Measurements from ENCODE around the gene WFIKKN2.

Gene WFIKKN2

DNA sequence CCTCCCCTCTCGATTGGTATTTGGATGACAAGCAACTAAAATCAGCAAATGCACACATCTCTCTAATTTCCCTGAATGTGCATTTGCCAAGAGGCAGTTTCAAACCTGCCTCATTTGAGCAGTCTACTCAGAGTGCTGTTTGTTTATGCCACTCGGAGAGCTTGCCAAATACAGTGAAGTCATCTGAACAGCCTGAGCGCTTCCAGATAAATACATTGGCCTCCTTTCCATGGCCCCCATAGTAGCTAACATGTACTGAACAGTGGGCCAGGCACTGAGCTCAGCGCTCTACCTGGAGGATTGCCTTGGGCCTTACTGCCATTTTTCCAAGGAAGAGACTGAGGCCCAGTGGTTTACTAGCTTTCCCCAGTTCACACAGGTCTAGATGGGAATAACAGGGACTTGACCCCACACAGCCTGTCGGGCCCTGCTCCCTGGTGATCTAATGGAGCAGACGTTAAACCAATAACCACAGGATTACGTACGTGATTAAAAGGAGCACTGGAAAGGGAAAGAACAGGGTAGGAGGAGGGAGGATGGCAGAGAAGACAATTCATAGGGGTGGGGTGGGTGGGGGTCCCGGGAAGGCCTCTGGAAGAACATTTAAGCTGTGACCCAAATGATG, 49.3 kb upstream of the WFIKKN2 start (continued):
- TF ChIP-seq ZNF114 (tag by site-specific recombination; IDR thresholded peaks at IDR 0.05) = no peak
- TF ChIP-seq ZNF155 (tag by site-specific recombination; IDR thresholded peaks at IDR 0.05) = no peak
- TF ChIP-seq ZNF785 (tag by site-specific recombination; IDR thresholded peaks at IDR 0.05) = no peak
- TF ChIP-seq ZNF510 (tag by site-specific recombination; IDR thresholded peaks at IDR 0.05; ENCODE audit: insufficient replicate concordance) = no peak
- TF ChIP-seq, protein P1, sequence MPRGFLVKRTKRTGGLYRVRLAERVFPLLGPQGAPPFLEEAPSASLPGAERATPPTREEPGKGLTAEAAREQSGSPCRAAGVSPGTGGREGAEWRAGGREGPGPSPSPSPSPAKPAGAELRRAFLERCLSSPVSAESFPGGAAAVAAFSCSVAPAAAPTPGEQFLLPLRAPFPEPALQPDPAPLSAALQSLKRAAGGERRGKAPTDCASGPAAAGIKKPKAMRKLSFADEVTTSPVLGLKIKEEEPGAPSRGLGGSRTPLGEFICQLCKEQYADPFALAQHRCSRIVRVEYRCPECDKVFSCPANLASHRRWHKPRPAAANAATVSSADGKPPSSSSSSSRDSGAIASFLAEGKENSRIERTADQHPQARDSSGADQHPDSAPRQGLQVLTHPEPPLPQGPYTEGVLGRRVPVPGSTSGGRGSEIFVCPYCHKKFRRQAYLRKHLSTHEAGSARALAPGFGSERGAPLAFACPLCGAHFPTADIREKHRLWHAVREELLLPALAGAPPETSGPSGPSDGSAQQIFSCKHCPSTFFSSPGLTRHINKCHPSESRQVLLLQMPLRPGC (tag by site-specific recombination; IDR thresholded peaks at IDR 0.05) = no peak
- no peak for TF ChIP-seq ZNF660 (tag by site-specific recombination; IDR thresholded peaks at IDR 0.05)
- TF ChIP-seq RBAK (tag by site-specific recombination; IDR thresholded peaks at IDR 0.05) = no peak
- no peak for TF ChIP-seq ZSCAN30 (tag by site-specific recombination; IDR thresholded peaks at IDR 0.05)
- TF ChIP-seq, protein P2, sequence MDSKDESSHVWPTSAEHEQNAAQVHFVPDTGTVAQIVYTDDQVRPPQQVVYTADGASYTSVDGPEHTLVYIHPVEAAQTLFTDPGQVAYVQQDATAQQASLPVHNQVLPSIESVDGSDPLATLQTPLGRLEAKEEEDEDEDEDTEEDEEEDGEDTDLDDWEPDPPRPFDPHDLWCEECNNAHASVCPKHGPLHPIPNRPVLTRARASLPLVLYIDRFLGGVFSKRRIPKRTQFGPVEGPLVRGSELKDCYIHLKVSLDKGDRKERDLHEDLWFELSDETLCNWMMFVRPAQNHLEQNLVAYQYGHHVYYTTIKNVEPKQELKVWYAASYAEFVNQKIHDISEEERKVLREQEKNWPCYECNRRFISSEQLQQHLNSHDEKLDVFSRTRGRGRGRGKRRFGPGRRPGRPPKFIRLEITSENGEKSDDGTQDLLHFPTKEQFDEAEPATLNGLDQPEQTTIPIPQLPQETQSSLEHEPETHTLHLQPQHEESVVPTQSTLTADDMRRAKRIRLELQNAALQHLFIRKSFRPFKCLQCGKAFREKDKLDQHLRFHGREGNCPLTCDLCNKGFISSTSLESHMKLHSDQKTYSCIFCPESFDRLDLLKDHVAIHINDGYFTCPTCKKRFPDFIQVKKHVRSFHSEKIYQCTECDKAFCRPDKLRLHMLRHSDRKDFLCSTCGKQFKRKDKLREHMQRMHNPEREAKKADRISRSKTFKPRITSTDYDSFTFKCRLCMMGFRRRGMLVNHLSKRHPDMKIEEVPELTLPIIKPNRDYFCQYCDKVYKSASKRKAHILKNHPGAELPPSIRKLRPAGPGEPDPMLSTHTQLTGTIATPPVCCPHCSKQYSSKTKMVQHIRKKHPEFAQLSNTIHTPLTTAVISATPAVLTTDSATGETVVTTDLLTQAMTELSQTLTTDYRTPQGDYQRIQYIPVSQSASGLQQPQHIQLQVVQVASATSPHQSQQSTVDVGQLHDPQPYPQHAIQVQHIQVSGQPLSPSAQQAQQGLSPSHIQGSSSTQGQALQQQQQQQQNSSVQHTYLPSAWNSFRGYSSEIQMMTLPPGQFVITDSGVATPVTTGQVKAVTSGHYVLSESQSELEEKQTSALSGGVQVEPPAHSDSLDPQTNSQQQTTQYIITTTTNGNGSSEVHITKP (tag by site-specific recombination; IDR thresholded peaks at IDR 0.05) = 0 out of 2 replicates have a peak, but pooled peaks have one; percentile 26
- TF ChIP-seq MYNN (tag by site-specific recombination; IDR thresholded peaks at IDR 0.05; ENCODE audit: borderline replicate concordance) = no peak
- TF ChIP-seq, protein P3, sequence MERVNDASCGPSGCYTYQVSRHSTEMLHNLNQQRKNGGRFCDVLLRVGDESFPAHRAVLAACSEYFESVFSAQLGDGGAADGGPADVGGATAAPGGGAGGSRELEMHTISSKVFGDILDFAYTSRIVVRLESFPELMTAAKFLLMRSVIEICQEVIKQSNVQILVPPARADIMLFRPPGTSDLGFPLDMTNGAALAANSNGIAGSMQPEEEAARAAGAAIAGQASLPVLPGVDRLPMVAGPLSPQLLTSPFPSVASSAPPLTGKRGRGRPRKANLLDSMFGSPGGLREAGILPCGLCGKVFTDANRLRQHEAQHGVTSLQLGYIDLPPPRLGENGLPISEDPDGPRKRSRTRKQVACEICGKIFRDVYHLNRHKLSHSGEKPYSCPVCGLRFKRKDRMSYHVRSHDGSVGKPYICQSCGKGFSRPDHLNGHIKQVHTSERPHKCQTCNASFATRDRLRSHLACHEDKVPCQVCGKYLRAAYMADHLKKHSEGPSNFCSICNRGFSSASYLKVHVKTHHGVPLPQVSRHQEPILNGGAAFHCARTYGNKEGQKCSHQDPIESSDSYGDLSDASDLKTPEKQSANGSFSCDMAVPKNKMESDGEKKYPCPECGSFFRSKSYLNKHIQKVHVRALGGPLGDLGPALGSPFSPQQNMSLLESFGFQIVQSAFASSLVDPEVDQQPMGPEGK (tag by site-specific recombination; IDR thresholded peaks at IDR 0.05) = peak; percentile 32; the same call in 1 of the 2 replicates

DNA sequence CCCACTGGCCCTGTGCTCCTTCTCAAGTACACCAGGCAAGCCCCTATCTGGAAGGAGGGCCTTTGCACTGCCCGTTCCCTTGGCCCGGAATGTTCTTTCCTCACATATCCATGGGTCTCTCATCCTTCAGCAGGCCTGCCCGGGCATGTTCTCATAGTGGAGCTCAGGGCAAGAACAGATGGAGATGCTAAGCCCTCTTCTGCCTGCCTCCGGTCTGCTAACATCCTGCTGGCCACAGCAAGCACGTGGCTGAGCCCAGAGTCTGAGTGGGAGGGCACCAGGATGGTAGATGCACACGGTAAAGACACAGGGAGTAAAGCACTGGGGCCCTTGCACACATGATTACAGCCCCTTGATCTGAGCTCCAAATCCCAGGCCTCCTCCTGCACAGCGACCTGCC, 48.3 kb upstream of the WFIKKN2 start:
- no peaks in the 10 kb centered on the region for H3K36me3 ChIP-seq (ENCODE audit: control insufficient read depth in 2 of 2, insufficient read depth in 1 of 2, low read length in 2 of 2)
- TF ChIP-seq ZNF266 (tag by site-specific recombination; IDR thresholded peaks at IDR 0.05; ENCODE audit: low read depth) = no peak
- TF ChIP-seq ZNF624 (tag by site-specific recombination; IDR thresholded peaks at IDR 0.05) = no peak
- TF ChIP-seq ZNF785 (tag by site-specific recombination; IDR thresholded peaks at IDR 0.05) = no peak
- TF ChIP-seq, protein P4, sequence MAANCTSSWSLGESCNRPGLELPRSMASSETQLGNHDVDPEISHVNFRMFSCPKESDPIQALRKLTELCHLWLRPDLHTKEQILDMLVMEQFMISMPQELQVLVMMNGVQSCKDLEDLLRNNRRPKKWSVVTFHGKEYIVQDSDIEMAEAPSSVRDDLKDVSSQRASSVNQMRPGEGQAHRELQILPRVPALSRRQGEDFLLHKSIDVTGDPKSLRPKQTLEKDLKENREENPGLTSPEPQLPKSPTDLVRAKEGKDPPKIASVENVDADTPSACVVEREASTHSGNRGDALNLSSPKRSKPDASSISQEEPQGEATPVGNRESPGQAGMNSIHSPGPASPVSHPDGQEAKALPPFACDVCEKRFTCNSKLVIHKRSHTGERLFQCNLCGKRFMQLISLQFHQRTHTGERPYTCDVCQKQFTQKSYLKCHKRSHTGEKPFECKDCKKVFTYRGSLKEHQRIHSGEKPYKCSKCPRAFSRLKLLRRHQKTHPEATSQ (tag by site-specific recombination; IDR thresholded peaks at IDR 0.05) = no peak
- TF ChIP-seq ZEB2 (tag by site-specific recombination; IDR thresholded peaks at IDR 0.05) = no peak
- TF ChIP-seq, protein P5, sequence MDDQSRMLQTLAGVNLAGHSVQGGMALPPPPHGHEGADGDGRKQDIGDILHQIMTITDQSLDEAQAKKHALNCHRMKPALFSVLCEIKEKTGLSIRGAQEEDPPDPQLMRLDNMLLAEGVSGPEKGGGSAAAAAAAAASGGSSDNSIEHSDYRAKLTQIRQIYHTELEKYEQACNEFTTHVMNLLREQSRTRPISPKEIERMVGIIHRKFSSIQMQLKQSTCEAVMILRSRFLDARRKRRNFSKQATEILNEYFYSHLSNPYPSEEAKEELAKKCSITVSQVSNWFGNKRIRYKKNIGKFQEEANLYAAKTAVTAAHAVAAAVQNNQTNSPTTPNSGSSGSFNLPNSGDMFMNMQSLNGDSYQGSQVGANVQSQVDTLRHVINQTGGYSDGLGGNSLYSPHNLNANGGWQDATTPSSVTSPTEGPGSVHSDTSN (CRISPR knock-in tag; IDR thresholded peaks at IDR 0.05) = no peak
- peak; percentile 48 for TF ChIP-seq ZNF335 (tag by site-specific recombination; conservative IDR thresholded peaks at IDR 0.05)
- 0 out of 2 replicates have a peak, but pooled peaks have one; percentile 20 for TF ChIP-seq ZNF623 (tag by site-specific recombination; IDR thresholded peaks at IDR 0.05)
- no peak for TF ChIP-seq ZNF404 (tag by site-specific recombination; IDR thresholded peaks at IDR 0.05)
- no peaks in the 10 kb centered on the region for H3K4me1 ChIP-seq (ENCODE audit: control insufficient read depth, insufficient read depth, low read length)
- no peaks in the 10 kb centered on the region for H3K9me3 ChIP-seq (ENCODE audit: control insufficient read depth, insufficient read depth, low read depth, low read length)
- H3K4me3 ChIP-seq (ENCODE audit: low read depth, low read length) = no peak overlapping the region
- peak overlapping the region; percentile 48 for H3K27ac ChIP-seq (ENCODE audit: extremely low read depth, low read depth, low read length)
- CTCF ChIA-PET = interaction anchor here (0.9 to 7.0 kb wide), 5 partner anchors 30 to 170 kb away, joined by 3 to 240 read pairs (median 4); no protein-coding TSS in a partner anchor
- POLR2A ChIA-PET = no interaction called here

All from HEK293 (cell line).